Calu3 (cell line): ENCODE measurements around the gene ANKRD22. TPM values are rescaled to one million over a fixed set of nuclear protein-coding genes. Genes with fewer than 3 reads are reported as not detected.

Experiments used
- BruUV-seq: library from RNA; stranded (reverse); fragments of 400-500 nt; replicated peaks from 2 replicates; lab custom pipeline; 2021; lab: Mats Ljungman, UMichigan
- CTCF ChIA-PET: fragments of 300-600 bp; sonication (Branson Sonifier 250); formaldehyde crosslinking; loops from one replicate; lab custom pipeline; 2022; ENCODE audit warnings: antibody characterized with exemption; lab: Charles Lee
- DNase-seq: peaks from one replicate; pipeline ENCODE4 v3.0.0; 2022
- H3K27ac Mint-ChIP-seq: one replicate; pipeline ENCODE4 v1.8.0; 2022; ENCODE audit warnings: mixed read lengths; ENCODE audit not compliant: unreplicated experiment
- H3K27me3 Mint-ChIP-seq: one replicate; pipeline ENCODE4 v1.8.0; 2022; ENCODE audit warnings: mixed read lengths; ENCODE audit not compliant: unreplicated experiment
- H3K36me3 Mint-ChIP-seq: one replicate; pipeline ENCODE4 v1.8.0; 2022; ENCODE audit warnings: mild to moderate bottlenecking, moderate library complexity, mixed read lengths; ENCODE audit not compliant: insufficient read depth, unreplicated experiment
- H3K4me1 Mint-ChIP-seq: one replicate; pipeline ENCODE4 v1.8.0; 2022; ENCODE audit warnings: mild to moderate bottlenecking, low read depth, mixed read lengths; ENCODE audit not compliant: unreplicated experiment
- H3K4me3 Mint-ChIP-seq: one replicate; pipeline ENCODE4 v1.8.0; 2022; ENCODE audit warnings: mild to moderate bottlenecking, low read depth, moderate library complexity, mixed read lengths; ENCODE audit not compliant: unreplicated experiment
- H3K9me3 Mint-ChIP-seq: one replicate; pipeline ENCODE4 v1.8.0; 2022; ENCODE audit warnings: low read depth, mixed read lengths; ENCODE audit not compliant: unreplicated experiment
- CTCF ChIP-seq: fragments of 200-600 bp; IDR thresholded peaks from one replicate; pipeline ENCODE4 v1.8.0; 2022; ENCODE audit warnings: antibody characterized with exemption; ENCODE audit not compliant: unreplicated experiment
- intact Hi-C: fragments of 100-400 bp; cut with micrococcal nuclease; formaldehyde crosslinking; loops from one replicate; pipeline ENCODE4 v1.10.0; 2022; ENCODE audit not compliant: unreplicated experiment
- total RNA-seq: library from RNA; stranded (reverse); gene quantifications from 2 replicates; pipeline ENCODE4 v1.2.3, GENCODE V29; 2022

ANKRD22 gene
- total RNA-seq, 1 experiment from 2014 or later: 20.6 TPM

GRCh38 chr10:88874281-88874680 is 22.6 kb upstream of the ANKRD22 start:
- Mint-ChIP-seq H3K9me3 (no peaks in the 10 kb centered on the region), H3K4me1 (no peaks in the 10 kb centered on the region), H3K27me3 (no peaks in the 10 kb centered on the region), H3K36me3 (no peaks in the 10 kb centered on the region), H3K27ac (no peak overlapping the region), H3K4me3 (no peak overlapping the region)
- no TSS peak for BruUV-seq
- TF ChIP-seq CTCF: no peak
- CTCF ChIA-PET: no interaction called here
- no peak for DNase-seq
- intact Hi-C loops: no loop called here

GRCh38 chr10:88873757-88874156 is 22.1 kb upstream of the ANKRD22 start:
- CTCF ChIA-PET: no interaction called here
- DNase-seq: no peak
- H3K27ac Mint-ChIP-seq: no peak overlapping the region
- no peak for TF ChIP-seq CTCF
- H3K4me3 Mint-ChIP-seq: no peak overlapping the region
- no peaks in the 10 kb centered on the region for H3K9me3 Mint-ChIP-seq
- no peaks in the 10 kb centered on the region for H3K27me3 Mint-ChIP-seq
- intact Hi-C loops: no loop called here
- no peaks in the 10 kb centered on the region for H3K4me1 Mint-ChIP-seq
- no peaks in the 10 kb centered on the region for H3K36me3 Mint-ChIP-seq
- BruUV-seq: no TSS peak

DNA sequence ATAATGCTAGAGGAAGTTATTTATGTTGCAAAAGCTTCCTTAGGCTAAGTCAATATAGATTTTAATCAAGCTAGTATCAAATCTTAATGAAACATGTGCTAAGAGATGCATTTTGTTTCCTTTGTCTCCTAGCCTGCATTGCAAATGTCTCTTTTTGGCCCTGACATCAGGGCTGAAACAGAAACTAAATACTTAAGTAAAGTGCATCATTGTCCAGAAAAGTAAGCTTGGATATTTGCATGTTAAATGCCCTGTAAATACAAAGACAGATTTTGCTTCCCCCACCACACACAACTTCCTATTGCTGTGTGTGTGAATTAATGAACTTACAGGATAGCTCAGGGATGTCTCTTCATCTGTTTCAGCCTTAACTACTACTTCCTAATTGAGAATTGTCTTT is 18.4 kb upstream of the ANKRD22 start:
- intact Hi-C loops: no loop called here
- Mint-ChIP-seq H3K27ac (no peak overlapping the region), H3K9me3 (no peaks in the 10 kb centered on the region), H3K4me3 (no peak overlapping the region), H3K36me3 (no peaks in the 10 kb centered on the region), H3K27me3 (no peaks in the 10 kb centered on the region), H3K4me1 (no peaks in the 10 kb centered on the region)
- DNase-seq: no peak
- TF ChIP-seq CTCF: no peak
- CTCF ChIA-PET: interaction anchor here (1.8 kb wide), 1 partner anchor 34 kb away, joined by 4 read pairs; no protein-coding TSS in a partner anchor
- BruUV-seq: no TSS peak

DNA sequence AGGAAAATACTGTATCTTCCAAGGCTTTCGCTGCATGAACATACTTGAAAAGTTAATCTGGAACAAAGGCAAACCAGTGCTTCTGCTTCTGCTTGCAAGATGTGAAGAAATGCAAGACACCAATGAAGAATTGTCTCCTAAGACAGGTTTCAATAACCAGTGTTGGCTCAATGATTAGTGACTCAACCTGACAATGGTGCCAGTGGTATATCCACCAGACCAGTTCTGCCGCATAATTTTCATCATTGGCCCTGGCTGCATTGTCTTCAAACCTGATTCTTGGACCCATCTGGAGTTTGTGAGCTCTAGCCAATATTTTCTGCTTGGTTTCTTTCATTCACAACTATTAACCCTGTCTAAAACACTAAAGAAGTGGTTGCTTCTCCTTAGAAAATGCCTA is 14.8 kb upstream of the ANKRD22 start:
- H3K27me3 Mint-ChIP-seq: no peaks in the 10 kb centered on the region
- CTCF ChIA-PET: no interaction called here
- no TSS peak for BruUV-seq
- TF ChIP-seq CTCF: no peak
- intact Hi-C loops: no loop called here
- no peak overlapping the region for H3K4me3 Mint-ChIP-seq
- H3K27ac Mint-ChIP-seq: no peak overlapping the region
- no peaks in the 10 kb centered on the region for H3K36me3 Mint-ChIP-seq
- no peak for DNase-seq
- H3K4me1 Mint-ChIP-seq: no peaks in the 10 kb centered on the region
- no peaks in the 10 kb centered on the region for H3K9me3 Mint-ChIP-seq
